Measurements from ENCODE around the gene ROBO3.

Gene ROBO3

DNA sequence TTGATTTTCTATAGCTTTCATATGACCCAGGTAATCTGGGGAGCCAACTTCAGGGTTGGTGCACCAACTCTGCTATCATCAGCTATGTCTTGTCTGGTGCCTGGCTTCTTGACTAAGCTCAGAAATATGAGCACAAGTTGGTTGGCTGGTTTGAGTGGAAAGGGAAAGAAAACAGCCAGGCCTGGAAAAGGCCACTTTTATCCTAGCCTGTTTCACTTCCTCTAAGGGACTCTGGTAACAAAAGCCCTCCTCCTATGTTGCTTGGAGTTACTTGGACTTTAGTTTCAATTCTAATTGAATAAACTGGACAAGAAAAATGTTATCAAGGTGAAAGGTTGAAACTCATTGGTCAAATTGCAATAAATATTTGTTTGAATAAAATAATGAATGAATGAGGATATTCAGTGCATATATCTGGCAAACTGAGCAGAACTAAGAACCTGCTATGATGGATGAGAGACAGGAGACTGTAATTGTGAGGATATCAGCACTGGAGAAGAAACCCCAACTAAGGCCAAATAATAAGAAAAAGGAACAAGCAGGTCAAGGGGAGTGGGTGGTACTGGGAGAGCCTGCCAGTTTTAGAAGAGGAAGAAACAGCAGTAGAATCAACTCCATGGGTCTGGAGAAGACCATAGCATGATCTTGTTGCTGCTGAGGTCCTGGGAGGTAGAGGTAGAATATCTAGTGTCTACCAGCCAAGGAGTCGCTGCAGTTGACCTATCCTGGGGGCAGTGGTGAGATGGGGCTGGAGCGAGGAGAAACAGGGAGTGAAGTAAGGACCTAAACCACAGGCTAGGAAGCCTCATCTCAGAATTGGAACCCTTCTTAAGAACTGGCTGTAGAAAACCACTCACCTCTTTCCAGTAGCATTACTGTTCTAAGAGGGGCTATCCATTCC, 24.2 kb downstream of the ROBO3 start:
- in situ Hi-C loops (cut with MboI; ENCODE audit: low sequenced_read_pairs), result no loop called here

DNA sequence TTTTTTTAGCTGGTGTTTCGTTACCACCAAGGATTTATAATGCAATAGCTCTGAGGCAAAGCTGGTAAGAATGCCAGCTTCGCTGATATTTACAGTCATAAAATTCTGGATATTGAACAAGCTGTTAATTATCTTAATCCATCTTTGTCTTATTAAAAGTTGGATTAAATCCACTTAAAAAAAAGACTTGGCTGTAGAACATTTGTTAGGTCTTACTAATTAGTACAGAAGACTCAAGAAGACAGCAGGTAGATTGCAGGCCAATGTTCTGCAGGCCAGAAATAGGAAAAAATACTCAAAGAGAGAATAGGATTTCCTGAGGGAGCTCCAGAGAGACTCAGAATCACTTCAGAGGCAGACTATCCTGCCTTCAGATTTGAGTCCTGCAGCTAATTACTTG, 24.9 kb downstream of the ROBO3 start:
- in situ Hi-C loops (cut with MboI; ENCODE audit: low sequenced_read_pairs), result no loop called here

DNA sequence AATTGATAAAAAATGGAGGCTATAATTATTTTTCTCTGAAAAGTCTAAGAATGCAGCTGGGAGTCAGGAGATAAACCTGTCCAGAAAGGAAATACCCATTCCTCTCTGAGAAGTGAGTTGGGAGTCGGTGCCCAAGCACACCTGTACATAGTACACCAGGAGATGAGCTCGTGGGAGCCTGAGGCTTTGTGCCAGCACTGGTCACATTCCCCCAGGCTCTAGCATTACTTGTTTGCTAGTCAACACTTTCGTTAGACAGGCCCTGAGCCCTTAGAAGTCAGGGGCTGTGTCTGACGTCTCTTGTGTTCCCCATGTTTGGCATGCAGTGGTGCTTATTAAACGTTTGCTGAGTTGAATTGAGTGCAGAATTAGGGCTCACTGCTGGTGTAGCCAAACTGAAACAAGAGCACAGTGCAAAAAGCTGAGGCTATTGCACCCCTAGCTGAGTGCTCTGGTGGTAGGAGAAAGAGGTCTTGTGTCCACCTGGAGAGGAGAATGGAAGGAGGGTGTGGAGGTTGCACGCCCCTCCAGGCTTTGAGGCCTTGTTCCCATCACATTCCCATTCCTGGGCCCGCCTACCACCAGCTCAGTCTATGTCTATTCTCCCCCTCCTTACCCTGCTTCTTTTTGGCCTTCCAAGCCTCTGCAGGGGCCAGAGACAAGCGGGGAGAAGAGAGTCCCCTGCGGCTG, 25.6 kb downstream of the ROBO3 start:
- in situ Hi-C loops (cut with MboI; ENCODE audit: low sequenced_read_pairs), result no loop called here

DNA sequence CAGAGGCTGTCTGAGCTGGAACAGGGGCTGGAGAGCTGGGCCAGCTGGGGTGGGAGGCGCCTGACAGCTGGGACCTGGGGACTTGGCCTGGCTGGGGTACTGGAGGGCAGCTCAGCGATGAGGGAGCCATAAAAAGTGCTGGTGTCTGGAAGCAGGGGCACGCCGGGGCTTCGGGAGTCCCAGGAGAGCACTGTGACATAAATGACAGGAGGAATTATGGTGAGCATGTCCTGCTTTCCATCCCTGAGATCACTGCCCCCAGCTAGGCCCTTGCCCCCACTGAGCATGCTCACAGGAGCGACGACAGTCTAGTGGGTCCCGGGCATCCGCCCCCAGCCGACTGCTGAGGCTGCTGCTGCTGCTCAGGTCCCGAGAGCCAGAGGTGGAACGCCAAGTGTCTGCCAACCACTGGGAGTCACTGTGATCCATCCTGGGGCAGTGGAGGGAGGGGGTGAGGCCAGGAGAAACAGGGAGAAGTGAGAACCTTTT, 26.2 kb downstream of the ROBO3 start:
- in situ Hi-C loops (cut with MboI; ENCODE audit: low sequenced_read_pairs), result no loop called here

DNA sequence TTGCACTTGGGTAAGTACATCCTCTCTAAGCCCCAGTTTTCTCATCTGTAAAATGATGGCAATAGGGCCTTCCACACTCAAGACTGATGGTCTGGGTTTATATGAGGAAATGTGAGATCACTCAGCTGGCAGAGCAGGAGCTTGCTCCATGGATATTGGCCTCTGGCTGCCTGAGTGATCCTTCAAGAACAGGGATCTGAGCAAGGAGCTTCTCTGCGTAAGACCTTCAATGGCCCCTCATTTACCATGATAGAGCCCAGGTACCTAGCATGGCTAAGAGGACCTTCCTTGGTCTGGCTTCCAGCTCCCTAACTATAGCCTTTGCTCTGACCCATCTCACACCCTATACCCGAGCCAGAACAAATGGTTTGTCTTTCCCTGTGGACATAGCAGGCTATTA, 26.9 kb downstream of the ROBO3 start:
- in situ Hi-C loops (cut with MboI; ENCODE audit: low sequenced_read_pairs), result no loop called here

DNA sequence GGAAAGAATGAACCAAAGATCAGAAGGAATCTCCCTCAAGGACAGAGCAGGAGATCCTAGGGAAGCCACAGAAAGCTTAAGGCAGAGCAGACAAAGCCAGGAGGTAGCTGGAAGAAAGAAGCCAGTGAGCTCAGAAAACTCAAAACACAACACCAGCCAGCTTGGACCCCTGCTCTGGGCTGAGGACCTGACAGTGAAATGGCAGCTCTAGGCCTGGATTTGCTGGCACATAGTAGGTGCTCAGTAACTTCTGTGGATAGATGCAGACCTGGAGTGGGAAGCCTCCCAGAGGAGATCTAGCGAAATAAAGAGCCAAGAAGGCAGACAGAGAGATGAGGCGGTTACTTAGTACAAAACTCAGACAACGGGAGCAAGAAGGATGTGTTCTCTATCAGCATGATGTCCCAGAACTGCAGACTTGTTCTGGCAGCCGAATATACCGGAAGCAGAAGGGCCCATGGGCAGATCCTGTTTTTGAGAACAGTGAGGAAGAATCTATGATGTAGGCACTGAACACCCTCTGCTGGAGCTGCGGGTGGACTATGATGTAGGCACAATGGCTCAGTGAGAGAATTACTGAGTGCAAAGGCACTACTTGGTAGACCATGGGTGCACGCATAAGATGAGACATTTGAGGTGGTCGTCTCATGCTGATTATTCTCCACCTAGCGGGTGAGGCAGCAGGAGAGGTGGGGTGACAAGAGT, 27.7 kb downstream of the ROBO3 start:
- in situ Hi-C loops (cut with MboI; ENCODE audit: low sequenced_read_pairs), result no loop called here

DNA sequence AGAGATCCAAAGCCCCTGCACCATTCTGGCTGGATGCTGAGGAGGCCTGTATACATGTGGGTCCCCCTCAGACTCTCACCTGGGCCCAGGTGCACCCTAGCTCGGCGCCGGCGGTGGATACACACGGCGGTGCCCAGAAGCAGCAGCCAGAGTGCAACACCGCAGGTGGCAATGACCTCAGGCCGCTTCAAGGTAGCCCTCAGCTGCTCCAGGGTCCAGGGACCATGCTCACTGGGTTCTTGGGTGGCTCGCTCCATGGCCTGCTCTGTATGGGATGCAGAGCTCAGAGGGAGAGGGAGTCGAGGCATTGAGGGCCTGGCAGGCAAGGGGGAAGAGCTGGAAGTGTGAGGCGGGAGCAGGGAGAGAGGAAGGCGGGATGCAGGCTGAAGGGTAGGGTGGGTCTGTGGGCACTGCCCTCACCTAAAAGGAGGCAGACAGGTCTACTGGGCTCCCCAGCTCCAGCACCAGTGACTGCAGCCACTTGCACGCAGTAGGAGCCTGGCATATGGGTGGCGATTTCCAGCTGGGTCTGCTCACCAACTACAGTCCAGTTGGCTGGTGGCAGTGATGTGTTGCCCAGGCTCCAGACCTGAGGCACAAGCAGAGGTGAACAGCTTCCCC, 28.7 kb downstream of the ROBO3 start:
- in situ Hi-C loops (cut with MboI; ENCODE audit: low sequenced_read_pairs), result no loop called here

DNA sequence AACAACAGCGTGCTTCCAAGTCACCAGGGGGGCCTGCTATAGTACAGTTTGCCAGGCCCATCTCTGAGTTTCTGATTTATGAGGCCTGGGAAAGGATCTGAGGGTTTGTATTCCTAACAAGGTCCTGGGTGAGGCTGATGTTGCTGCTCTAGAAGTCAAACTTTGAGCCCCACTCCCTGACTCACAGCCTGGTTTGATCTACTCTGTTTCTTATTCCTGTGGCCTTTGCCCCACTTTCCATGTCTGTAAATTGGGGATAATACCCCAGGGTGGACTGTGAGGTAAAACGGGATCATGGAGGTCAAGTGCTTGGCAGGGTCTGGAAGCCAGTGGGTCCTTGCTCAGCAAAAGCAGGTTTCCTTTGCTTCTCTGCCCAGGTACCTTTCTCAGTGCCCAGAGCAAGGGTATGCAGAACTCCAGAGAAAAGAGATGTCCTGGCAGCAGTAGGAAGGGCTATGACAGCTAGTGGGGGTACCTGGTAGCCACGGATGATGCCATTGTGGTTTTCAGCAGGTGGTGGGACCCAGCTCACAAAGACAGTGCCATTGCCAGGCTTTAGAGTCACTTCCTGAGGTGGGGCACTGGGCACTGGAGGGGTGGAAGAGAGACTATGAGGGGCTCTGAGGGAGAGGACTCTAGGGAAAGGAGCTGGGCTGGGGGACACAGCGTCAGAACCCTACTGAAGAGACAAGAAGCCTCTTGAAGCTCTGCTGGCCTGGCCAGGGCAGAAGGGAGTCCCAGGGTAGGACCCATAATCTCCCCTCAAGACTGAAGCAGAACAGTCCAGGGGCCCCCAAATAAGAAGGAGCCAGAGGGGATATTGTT, 29.6 kb downstream of the ROBO3 start:
- in situ Hi-C loops (cut with MboI; ENCODE audit: low sequenced_read_pairs), result no loop called here

DNA sequence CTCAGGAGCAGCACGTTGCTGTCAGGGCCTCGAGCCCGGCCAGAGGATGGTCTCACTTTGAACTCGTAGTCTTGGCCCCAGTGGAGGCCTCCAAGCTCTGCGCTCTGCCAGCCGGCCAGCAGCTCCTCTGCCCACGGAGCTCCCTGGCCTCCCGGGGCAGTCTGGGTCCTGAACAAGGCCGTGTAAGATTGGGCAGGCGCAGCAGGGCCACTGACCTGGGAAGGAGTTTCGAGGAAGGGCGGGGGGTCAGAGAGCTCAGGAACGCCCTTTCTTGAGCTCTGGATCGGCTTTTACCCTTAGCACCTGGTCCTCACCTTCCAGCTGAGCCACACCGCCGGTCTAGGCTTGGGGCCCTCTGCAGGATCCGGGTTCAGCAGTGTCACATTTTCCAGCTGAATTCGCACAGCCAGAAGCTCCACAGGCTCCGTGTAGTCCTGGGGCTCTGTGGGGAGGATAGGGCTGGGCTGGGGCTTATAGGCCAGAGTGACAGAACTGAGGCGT, 30.3 kb downstream of the ROBO3 start:
- in situ Hi-C loops (cut with MboI; ENCODE audit: low sequenced_read_pairs), result no loop called here

DNA sequence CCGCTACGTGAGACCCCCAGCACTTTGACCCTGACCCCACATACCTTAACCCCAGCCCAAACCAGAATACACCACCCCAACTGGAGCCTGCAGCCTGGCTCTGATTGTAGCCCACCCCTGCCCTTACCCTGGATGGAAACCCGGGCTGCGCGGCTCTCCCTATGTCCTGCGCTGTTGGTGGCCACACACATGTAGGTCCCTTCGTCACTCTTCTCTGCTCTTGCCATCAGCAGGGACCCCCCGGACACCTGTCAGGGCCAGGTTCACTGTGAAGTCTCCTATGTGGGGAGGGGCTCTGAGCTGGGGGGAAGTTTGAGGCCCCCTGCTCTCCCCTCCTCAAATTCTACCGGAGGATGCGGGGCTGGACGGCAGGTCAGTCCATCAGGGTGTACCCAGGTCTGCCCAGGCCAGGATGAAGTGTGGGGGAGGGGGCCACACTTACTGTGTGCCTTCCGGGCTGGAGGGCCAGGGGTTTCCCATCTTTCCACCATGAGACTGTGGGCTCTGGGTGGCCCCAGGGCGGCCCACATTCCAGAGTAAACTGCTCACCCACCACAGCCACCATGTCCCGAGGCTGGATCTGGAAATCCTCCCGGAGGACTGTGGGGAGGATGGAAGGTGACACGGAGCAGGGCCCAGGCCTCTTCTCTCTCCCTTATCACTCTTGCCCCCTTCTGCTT, 31.0 kb downstream of the ROBO3 start:
- in situ Hi-C loops (cut with MboI; ENCODE audit: low sequenced_read_pairs), result no loop called here

DNA sequence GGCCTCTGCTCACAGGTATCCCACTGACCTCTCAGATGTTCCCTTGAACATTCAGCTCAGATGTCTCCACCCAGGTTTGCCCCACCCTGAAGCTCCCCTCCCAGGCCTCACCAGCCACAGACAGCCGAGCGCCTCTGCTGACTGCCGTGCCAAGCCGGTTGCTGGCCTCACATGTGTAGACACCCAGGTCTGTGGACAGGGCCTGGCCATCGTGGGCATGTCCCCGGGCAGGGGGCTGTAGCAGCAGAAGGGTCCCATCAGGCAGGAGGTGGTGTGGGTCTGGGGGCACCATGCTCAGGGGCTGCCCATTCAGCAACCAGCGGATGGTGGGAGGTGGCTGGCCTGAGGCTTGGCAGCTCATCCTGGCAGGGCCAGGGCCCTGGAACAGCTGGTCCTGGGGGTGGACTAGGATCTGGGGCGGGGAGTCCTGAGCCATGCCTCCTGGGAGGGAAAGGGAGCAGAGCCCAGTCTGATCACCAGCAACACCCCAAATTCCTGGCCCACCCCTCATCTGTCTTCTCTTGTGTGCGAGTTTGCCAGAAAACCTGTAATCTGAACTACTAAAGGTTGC, 31.7 kb downstream of the ROBO3 start:
- in situ Hi-C loops (cut with MboI; ENCODE audit: low sequenced_read_pairs), result no loop called here

DNA sequence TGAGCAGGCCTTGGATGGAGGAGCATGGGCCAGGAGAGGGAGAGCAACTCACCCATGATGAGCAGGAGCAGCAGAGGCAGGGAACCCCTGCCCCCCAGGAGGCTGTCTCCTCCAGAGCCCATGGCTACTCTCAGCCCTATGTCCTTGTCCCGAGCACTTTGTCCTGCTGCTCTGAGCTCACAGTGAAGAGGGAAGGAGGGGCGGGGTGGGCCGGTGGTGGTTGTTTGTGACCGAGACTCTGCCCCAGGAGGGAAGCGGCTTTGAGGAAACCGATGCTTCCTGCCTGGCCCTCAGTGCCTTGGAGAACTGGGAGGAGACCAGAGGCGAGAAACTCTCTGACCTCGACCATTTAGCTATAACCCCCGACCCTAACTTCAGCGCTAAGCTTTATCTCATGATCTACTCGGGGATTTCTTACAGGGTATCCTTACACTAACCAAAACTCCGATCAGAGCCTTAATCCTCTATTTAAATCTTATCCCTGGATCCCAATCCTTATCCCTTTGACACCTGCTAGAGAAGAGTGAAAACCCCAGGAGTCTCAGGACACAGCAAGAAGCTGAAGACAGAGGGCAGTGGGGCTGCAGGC, 32.5 kb downstream of the ROBO3 start, which contains the start of gene ROBO4:
ROBO4 (minus strand) TSS at position 192 of the 589 bp plus-strand sequence; CDS start at position 122, 70 bp downstream.
- in situ Hi-C loops (cut with MboI; ENCODE audit: low sequenced_read_pairs), result no loop called here

DNA sequence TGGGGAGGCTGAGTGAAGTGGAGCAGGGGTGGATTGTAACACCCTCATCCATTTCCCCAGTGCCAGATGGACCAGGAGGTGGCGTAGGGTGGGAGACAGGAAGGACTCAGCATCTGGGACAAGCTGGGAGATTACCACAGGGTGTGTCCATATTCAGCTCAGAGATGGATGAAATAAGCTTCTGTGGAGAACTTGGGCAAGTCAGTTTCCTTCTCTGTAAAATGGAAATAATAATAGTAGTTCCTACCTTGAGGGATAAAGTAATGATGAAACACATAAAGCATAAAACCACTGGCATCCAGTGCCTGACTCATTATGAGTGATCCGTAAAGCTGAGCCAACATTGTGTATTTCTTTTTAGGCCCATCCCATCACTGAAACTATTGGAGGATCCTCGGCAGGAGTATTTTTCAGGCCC, 33.0 kb downstream of the ROBO3 start:
- in situ Hi-C loops (cut with MboI; ENCODE audit: low sequenced_read_pairs), result no loop called here

DNA sequence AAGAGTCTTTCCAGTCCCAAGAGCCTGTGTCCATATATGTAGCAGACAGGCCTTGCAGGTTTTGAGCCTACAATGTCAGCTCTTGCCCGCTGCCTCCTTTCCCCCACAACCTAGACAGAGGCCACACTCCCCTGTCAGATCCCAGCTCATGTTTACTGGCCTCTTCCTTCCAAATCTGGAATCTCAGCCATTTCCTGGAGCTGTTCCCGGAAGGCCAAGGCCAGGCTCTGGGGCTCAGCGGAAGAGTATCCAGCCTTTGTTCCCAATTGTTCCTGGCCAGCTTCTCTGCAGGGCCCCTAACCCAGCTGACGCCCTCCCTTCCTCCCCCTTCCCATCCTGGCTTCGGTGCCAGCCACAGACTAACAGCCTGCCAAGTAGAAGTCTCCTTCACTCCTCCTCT, 33.5 kb downstream of the ROBO3 start:
- in situ Hi-C loops (cut with MboI; ENCODE audit: low sequenced_read_pairs), result no loop called here

DNA sequence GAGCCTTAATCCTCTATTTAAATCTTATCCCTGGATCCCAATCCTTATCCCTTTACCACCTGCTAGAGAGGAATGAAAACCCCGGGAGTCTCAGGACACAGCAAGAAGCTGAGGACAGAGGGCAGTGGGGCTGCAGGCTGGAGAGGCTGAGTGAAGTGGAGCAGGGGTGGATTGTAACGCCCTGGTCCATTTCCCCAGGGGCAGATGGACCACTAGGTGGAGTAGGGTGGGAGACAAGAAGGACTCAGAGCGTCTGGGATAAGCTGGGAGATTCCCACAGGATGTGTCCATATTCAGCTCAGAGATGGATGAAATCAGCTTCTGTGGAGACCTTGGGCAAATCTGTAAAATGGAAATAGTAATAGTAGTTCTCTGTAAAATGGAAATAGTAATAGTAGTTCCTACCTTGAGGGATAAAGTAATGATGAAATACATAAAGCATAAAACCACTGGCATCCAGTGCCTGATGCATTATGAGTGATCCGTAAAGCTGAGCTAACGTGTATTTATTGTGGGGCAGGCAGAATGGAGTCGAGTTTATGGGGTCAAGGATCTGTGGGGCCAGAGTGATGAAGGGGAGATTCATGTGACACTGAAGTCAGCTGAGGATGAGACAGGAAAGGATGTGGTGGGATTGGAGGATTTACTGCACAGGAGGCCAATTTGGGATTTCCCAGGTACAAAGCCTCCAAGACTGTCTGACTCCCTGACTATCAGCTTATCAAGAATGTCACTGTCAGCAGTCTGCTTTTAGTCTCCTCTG, 34.3 kb downstream of the ROBO3 start:
- in situ Hi-C loops (cut with MboI; ENCODE audit: low sequenced_read_pairs), result no loop called here

DNA sequence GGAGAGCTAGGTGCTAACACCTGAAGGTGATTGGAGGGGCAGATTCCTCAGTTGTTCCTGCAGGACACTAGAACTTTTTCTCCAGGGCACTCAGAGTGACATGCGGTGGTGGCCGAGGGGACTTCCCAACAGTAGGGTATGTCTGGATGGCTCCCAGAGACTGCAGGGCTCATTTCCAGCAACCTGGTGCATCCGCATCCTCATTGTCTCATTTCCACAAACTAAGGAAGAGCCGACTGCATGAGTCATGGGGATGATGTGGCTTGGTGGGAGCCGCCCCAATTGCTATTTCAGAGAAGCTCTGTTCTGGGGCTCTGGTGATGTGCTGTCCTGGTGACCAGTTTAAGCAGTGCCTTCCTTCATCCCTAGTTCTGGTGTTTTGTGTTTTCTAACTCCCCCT, 35.2 kb downstream of the ROBO3 start:
- in situ Hi-C loops (cut with MboI; ENCODE audit: low sequenced_read_pairs), result no loop called here

DNA sequence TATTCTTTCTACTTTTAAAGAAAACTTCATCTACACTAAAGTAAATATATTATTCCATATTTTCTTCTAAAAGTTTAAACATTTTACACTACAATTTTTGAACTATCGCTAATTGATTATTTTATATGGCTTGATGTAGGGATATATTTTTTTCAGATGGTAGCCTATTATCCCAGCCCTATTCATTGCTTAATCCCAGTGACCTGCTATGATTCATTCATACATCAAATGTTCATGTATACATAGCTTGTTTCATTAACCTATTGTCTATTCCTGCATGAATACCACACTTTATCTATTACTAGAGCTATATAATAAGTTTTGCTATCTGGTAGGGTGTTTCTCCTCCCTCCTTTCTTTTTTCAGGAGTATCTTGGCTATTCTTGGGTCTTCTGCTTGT, 37.4 kb downstream of the ROBO3 start:
- in situ Hi-C loops (cut with MboI; ENCODE audit: low sequenced_read_pairs), result no loop called here
